HG02763 (cell line): ENCODE data around the gene GGTA1.
"Not testable (repeated sequence)": the region's sequence is repeated elsewhere in the genome, so short reads cannot be mapped to it uniquely, and the experiment has no call there.

Experiments used
- ATAC-seq: cut with Tn5 transposase; IDR thresholded peaks from one replicate; pipeline ENCODE4 v1.9.1; 2021; ENCODE audit warnings: mild to moderate bottlenecking, moderate library complexity; ENCODE audit not compliant: unreplicated experiment

Gene GGTA1

GRCh38 chr9:121499427-121500164 lies at the start of gene GGTA1:
GGTA1 (minus strand) TSS chr9:121499844; CDS start chr9:121467922, 31,922 bp downstream.
- no peak for ATAC-seq

- no peak for ATAC-seq
Observed at GRCh38 chr9:121548666-121549065, 49.0 kb upstream of the GGTA1 start.

- no peak for ATAC-seq
Observed at GRCh38 chr9:121545875-121546423, 46.3 kb upstream of the GGTA1 start.

- ATAC-seq = no peak
Observed at GRCh38 chr9:121545150-121545874, 45.7 kb upstream of the GGTA1 start.

- ATAC-seq = no peak
Observed at GRCh38 chr9:121542025-121542424, 42.4 kb upstream of the GGTA1 start.

- ATAC-seq = no peak
Observed at GRCh38 chr9:121541256-121541655, 41.6 kb upstream of the GGTA1 start.

GRCh38 chr9:121538221-121538620 lies 38.6 kb upstream of the GGTA1 start:
- ATAC-seq = no peak

- no peak for ATAC-seq
Observed at GRCh38 chr9:121537283-121537682, 37.6 kb upstream of the GGTA1 start.

- ATAC-seq = no peak
Observed at GRCh38 chr9:121532881-121533280, 33.2 kb upstream of the GGTA1 start.

- ATAC-seq = no peak
Observed at GRCh38 chr9:121529237-121529987, 29.8 kb upstream of the GGTA1 start.

GRCh38 chr9:121528642-121529041 lies 29.0 kb upstream of the GGTA1 start:
- no peak for ATAC-seq

GRCh38 chr9:121527371-121527770 lies 27.7 kb upstream of the GGTA1 start:
- ATAC-seq = no peak

- not testable (repeated sequence) for ATAC-seq
Observed at GRCh38 chr9:121519688-121520087, 20.0 kb upstream of the GGTA1 start.

- ATAC-seq = no peak
Observed at GRCh38 chr9:121518634-121519033, 19.0 kb upstream of the GGTA1 start.

- ATAC-seq = not testable (repeated sequence)
Observed at GRCh38 chr9:121513166-121513565, 13.5 kb upstream of the GGTA1 start.

GRCh38 chr9:121510766-121511550 lies 11.3 kb upstream of the GGTA1 start:
- no peak for ATAC-seq

- ATAC-seq = no peak
Observed at GRCh38 chr9:121509180-121509579, 9.5 kb upstream of the GGTA1 start.

GRCh38 chr9:121508415-121508814 lies 8.8 kb upstream of the GGTA1 start:
- no peak for ATAC-seq

GRCh38 chr9:121505903-121506735 lies 6.5 kb upstream of the GGTA1 start:
- ATAC-seq = no peak

- ATAC-seq = no peak
Observed at GRCh38 chr9:121503444-121503843, 3.8 kb upstream of the GGTA1 start.
